Stimulated activated CD8-positive, alpha-beta memory T cell treated with anti-CD3 and anti-CD28 coated beads, Interleukin-4, amount 100 ng/mL, for 48 hours (primary cell): ENCODE results near the gene HPCAL4.

Experiments used
- DNase-seq: peaks from one replicate; pipeline ENCODE4 v3.0.0-alpha.2; 2020

The HPCAL4 gene

GRCh38 chr1:39646232-39647081 lies 44.8 kb downstream of the HPCAL4 start:
- no peak for DNase-seq

DNA sequence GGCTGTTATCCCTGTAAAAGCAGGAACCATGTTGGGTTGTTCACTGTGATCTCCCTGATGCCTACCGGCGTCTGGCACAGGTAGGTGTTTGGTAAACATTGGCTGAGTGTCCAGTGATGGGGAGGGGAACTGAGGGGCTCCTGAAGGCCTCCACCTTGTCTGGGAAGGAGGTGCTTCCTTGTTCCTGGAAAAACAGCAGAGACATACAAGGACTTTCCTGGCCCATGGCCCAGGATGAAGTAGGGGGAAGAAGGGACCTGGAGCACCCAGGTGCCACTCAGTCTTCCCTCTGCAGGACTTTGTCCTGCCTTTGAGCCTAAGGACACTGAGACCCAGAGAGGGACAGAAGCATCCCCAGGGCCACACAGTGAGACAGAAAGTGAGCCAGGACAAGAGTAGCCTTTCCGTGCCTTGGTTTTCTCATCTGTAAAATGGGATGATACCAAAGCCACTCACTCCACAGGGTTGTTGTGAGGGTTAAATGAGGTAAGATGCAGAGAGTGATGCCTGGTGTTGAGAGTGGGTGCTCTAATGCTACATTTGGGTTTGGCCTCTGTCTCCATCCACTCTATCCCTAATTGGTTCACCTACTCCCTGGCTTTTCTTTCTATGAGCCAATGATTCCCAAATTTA lies 45.7 kb downstream of the HPCAL4 start:
- DNase-seq: no peak

GRCh38 chr1:39643705-39644104 lies 47.5 kb downstream of the HPCAL4 start:
- no peak for DNase-seq

GRCh38 chr1:39642796-39643195 lies 48.4 kb downstream of the HPCAL4 start:
- DNase-seq: no peak

DNA sequence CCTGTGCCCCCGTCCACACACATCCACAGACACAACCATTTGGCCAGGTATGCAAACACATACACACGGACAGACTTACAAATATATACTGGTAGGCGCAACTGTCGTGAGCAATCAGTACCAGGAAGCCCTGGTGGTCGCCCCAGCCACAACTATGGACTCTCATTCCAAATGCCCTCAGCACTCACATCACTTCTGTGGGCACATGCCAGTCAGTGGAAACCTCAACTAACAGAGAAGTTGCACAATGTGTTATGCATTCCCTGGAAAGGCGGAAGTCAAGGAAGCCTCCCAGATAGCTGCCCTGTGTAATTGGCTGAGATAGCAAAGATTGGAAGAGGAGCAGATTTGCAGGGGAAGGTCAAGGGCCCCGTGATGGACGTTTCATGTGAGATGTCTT lies 50.4 kb downstream of the HPCAL4 start:
- DNase-seq: no peak

- peak; percentile 87 for DNase-seq
Observed at GRCh38 chr1:39639305-39640130, 51.7 kb downstream of the HPCAL4 start, which contains the start of gene HEYL. Gene HEYL, minus strand, starts transcription at chr1:39639643. Its CDS starts 18 bp downstream, at chr1:39639625.

DNA sequence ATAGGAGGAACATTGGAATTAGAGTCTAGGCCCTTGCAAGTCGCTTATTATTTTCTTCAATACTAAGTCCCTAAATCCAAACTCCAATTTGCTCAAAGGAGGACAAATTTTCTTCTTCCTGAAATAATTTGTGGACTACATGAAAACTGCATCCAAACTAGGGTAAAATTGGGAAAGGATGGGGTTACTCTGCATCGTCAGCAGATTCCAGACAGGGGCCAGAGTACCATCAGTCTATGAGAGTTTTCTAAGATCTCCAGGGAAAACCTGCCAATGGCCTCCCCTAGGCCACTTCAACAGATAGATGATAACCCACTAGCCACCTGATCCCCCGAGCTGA lies 52.3 kb downstream of the HPCAL4 start:
- DNase-seq: no peak

DNA sequence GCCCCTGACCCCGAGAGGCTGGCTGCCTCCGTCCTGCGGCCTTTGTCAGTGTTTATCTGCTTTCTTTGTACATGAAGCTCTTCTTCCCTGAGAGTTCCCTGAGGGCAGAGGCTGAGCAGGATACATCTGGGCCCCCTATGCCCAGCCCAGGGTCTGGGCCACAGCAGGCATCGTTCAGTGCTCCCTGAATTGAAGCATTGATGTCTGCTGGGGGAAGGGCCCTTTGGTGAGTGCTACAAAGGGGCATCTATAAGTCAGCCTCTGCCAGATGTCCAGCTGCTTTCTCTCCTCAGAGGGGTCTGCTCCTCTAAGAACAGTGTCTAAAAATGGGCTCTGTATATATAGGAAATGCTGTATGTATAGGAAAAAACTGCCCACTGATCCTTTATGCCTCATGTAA lies 53.9 kb downstream of the HPCAL4 start:
- DNase-seq: no peak

DNA sequence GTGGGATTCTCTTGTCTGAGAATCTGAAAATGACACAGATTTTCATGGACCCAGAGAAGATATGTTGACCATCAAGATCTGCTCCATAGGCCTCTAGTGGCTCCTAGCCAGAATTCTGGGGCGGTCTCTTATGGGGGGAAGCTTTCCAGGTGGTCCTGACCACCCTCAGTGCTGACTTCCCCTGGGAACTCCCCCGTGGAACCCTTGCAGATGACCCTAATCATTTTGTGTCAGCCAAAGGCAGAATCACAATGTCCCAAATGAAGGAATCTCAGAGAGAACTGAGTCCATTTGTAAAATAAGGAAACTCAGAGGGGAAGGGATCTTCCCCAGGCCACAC lies 55.4 kb downstream of the HPCAL4 start:
- DNase-seq: no peak

DNA sequence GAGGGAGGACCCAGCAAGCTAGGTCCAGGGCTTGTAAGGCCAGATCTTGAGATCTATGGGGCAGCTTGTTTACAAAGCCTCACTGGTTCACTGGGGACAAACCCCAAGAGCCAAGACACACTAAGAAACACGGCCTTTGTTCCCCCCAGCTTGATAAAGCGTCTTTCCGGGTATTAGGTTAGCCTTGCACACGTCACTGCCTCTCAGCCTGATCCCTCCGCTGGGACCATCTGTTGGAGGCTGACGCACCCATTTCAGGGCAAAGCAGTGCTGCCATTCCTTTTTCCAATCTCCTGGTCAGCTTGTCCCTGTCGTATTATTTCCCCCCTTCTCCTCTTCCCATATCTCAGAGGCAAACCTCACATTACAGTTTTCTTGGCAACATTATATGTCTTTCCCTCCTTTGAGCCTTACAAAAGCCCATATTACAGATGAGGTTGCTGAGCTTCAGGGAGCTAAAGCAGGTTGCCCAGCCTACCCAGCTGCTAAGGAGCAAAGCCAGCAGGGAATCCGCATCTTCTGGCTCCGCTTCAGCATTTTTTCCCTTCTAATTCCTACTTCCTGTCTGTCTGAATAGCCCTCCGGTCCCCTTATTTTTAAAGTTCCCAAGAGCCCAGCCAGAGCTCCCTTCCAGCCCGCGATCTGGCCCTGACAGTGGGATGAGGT lies 55.9 kb downstream of the HPCAL4 start:
- no peak for DNase-seq

- no peak for DNase-seq
Observed at GRCh38 chr1:39633422-39633821, 57.8 kb downstream of the HPCAL4 start.

GRCh38 chr1:39632682-39633417 lies 58.4 kb downstream of the HPCAL4 start:
- no peak for DNase-seq

DNA sequence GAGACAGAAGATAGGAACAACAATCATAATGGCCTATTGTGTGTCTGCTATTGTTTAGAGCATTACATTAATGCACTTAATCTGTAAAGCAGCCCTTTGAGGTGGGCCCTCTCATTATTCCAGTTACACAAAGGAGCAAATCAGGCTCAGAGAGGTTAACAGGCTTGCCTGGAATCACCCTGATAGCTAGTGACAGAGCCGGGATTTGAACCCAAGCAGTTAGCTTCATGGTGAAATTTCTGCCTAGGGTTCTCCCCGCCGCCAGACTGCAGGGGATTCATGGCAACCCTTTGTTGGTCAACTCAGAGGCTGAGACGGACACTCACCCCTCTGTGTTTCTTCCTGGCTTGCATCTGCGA lies 58.9 kb downstream of the HPCAL4 start:
- DNase-seq: no peak

GRCh38 chr1:39631361-39632322 lies 59.6 kb downstream of the HPCAL4 start:
- peak; percentile 43 for DNase-seq

DNA sequence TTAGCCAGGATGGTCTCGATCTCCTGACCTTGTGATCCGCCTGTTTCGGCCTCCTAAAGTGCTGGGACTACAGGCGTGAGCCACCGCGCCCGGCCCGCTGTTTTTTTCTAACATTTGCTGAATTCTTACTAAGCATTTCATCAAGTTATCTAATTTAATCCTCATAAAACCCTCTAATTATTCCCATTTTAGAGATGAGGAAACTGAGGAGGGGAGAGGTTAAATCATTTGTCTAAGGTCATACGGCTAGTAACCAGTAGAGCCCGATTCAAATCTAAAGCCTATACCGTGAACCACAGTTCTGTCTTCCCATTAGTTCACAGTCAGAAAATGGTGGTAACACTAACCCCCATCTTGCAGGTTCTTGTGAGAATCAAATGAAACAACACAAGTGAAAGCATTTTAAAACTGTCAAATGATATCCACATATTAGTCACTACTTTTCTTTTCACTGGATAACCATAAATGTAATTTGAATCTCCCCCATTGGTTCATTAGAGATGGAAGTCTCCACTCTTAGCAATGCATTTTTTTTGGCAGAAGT lies 62.4 kb downstream of the HPCAL4 start:
- DNase-seq: no peak
